Right kidney (tissue), 9 donors: Measurements from ENCODE around the gene CD33.
"Not testable (repeated sequence)": the region's sequence is repeated elsewhere in the genome, so short reads cannot be mapped to it uniquely, and the experiment has no call there.

ENCODE experiments used
- DNase-seq: peaks from one replicate; pipeline ENCODE4 v3.0.0-alpha.2; 2016
- long read RNA-seq, 8 donors: transcript quantifications; one replicate each; lab custom pipeline, GENCODE V29; 2026

The CD33 gene
- long read RNA-seq, donor 1, result 0 reads
- long read RNA-seq, donor 2, result 0 reads
- long read RNA-seq, donor 3, result 0 reads
- long read RNA-seq, donor 4, result 0 reads
- long read RNA-seq, donor 5, result 0 reads
- long read RNA-seq, donor 6, result 0 reads
- long read RNA-seq, donor 7, result 0 reads
- long read RNA-seq, donor 8, result 0 reads

GRCh38 chr19:51224898-51225393, at the start of gene CD33:
Gene CD33 (plus strand): TSS chr19:51225080. CDS start chr19:51225119, 39 bp downstream.
- not testable (repeated sequence) for DNase-seq

DNA sequence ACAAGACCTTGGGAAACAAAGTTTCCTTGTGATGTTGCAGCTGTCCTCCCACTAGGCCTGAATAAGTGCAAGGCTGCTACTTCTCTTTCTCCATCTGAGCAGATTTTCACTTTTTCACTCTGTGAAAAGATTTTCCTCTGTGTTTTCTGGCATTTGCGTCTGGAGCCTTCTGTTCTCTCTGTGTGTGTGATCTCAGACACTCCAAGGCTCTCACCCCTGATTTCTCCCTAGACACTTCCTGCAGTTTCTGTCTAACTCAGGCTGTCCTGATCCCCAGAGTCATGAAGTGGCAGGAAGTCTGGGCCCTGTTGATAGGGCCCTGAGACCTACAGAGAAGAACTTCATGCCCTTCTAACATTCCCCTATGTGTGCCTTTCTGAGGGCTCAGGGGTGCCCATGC, 45.6 kb upstream of the CD33 start:
- no peak for DNase-seq

GRCh38 chr19:51181377-51181912, 43.4 kb upstream of the CD33 start:
- no peak for DNase-seq

DNA sequence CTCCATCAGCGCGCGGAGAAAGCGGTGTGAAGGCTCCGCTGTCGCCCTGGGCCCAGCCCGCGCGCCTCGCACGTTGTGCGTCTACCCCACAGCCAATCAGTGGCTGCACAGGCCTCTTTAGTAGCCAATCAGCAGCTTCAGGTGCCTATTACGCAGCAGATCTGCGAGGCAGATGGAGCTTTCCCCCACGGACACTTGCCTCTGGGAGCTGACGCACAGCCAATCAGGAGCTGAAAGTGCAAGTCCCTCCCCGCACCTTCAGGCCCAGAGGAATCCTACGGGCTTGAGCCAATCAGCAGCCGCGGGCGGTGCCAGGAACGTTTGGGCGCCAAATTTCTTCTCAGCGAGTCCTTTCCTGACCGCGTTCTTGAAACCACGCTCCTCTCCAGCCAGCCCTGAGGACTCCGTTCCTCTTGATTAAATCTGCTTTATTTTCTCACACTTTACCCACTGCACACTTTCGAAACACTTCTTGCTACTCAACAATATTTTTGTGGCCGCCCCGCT, 42.9 kb upstream of the CD33 start:
- DNase-seq, result no peak

DNA sequence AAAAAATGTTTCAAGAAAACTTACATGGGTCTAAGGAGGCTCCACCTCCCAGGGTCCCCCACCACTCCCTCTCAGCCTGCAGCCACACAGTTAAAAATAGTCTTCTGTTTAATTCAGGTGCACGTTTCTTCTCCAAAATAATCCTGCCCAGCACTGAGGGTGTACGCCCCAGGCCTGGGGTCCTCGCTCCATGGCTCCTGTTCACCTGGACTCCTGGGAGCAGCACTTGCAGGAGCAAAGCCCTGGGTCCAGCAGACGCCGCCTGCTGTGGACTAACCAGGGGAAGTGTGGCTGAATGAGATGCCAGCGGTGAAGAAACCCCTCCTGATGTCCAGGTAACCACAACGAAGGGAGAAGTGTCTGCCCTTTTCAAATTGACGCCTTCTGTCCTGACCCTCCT, 41.3 kb upstream of the CD33 start:
- DNase-seq, result no peak

DNA sequence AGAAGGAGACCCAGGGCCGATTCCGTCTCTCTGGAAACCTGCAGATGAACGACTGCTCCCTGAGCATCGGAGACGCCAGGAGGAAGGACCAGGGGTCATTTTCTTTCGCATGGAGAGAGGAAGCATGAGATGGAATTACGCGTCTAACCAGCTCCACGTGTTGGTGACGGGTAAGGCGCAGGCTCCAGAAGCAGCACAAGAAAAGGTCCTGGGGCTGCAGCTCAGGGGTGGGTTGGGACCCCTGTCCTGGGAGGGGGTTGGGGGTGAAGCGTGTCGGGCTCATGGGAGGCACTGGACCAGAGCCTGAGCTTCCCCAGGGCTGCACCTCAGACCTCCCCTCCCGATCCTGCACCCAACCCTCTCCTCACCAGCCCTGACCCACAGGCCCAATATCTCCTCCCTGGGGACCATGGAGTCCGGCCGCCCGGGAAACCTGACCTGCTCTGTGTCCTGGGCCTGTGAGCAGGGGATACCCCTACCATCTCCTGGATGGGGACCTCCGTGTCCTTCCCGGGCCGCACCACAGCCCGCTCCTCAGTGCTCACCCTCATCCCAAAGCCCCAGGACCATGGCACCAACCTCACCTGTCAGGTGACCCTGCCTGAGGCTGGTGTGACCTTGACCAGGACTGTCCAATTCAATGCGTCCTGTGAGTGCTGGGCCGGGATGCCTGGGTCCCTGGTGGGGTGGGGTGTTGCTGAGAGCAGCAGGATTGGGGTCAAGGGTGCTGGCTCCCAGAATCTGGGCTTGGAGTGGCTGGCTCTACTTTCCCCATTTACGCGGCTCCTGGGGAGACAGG, 39.6 kb upstream of the CD33 start:
- no peak for DNase-seq

DNA sequence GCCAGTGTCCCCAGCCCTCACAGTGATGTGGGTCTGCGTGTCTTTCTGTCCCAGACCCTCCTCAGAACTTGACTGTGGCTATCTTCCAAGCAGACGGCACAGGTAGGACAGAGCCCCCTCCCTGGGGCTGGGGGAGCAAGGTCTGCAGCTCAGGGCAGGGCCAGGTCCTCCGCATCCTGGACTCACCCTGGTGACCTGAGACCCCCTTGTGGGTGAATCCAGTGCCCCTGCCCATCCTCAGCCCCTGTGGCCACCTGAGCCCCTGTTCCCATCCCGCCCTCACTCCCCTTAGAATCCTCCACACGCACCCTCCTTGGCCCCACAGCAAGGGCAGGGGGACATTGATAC, 39.0 kb upstream of the CD33 start:
- DNase-seq, result no peak

- no peak for DNase-seq
Observed at GRCh38 chr19:51186323-51186722, 38.6 kb upstream of the CD33 start.

DNA sequence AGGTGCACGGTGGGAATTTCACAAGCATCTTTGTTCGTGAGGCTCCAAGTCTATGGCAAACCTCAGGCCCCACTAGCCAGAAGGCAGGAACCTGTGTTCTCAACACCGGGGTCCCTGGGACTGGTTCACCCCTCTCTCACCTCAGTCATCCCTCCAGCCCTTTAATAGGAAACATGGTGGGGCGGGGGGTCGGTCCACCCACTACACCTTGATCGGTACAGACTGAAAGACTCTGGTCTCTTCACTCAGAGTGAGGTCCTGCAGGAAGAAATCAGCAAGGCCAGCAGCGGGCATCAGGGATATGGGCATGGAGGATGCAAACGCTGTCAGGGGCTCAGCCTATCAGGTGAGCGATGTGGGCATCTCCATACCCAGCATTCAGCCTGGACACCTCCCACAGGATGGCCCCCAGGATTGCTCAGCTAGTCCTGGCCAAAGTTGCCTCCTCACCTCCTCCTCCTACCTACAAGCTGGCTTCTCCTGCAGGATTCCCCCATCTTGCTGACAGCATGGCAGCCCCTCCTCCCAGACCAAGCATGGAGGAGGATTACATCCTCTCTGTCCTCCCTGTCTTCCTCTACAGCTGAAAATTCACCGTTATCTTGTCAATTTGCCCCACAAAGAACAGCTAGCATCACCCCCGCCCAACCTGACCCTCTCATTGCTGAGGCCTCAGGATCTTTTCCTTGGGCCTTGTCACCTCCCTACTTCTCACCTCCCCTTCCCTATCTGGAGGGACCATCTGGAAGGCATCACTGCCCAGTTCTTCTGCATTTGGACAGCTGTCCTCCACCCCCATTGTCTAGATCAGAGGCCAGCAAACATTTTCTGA, 37.3 kb upstream of the CD33 start:
- DNase-seq, result no peak

DNA sequence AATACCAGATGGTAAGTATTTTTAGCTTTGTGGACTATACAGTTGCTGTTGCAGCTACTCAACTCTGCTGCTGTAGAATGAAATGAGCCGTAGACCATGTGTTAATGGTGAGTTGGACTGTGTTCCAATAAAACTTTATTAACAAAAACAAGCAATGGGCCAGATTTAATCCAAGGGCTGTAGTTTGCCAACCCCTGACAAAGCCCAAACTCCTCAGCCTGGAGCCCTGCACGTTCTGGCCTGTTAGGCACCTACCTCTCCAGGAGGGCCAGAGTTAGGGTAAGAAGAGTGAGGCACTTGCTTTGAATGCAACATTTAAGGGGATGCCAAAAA, 36.7 kb upstream of the CD33 start:
- no peak for DNase-seq

GRCh38 chr19:51192689-51193088, 32.2 kb upstream of the CD33 start:
- no peak for DNase-seq

DNA sequence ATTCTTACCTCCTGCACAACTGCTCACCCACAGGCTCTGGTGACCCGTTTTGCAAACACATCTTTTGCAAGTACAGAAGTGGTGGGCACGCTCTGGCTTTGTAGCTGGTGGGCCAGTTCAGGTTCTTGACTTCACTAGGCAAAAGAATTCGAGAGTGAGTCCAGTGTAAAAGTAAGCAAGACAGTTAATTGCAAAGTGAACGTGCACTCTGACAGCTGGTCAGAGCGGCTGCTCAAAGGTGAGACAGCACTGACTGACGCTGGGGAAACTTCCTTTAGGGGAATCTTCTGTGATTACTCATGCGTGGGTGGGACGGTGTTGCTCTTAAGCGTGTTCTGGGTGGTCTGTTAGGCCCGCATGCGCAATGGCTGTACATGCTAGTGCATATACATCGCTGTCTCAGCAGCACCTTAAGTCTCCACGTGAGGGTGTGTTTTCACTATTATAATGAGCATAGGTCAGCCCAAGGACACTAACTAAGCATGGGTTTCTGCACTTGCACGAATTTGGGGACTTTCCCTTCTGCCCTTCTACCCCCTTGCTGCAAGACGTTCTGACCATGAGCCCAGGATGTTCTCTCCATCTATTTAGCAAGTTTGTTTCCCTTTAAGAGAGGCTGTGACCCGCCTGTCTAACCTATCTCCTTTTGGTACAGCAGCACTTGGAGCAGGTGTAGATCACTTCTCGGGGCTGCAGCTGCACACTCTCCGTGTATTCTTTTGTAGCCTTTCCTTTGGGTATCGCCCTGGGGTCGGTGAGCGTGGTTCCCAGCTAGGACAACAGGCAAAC, 30.2 kb upstream of the CD33 start:
- no peak for DNase-seq

DNA sequence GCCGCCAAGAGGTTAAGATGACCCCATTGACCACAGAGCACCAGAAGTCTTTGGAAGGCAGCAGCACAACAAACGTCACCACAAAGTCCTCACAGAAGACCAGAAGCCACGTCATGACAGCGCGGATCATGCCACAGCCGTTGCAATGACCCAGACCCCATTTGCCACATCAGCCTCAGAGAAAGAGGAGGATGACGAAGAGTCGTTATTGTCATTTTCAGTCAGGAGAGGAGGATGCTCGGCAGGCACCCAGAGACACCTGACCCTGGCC, 29.6 kb upstream of the CD33 start:
- DNase-seq, result no peak

DNA sequence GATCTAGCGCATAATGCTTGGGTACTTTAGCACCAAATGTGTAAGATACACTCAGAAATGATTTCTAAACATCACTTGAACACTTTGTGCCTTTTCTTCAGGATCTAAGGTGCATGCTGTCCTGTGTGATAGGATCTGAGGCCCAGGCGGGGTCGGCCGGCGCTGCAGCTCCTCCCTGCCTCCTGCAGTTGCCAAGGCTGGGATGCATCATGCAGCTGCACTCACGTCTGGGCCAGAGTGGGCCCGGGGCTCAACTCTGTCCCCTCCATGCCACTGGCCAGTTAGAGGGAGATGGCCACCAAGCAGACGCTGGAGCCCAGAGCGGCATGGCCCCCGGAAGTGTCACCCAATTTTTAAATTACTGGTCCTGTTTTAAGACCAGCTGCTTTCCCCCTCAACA, 29.3 kb upstream of the CD33 start:
- DNase-seq, result no peak

- no peak for DNase-seq
Observed at GRCh38 chr19:51196181-51196580, 28.7 kb upstream of the CD33 start.

- DNase-seq, result no peak
Observed at GRCh38 chr19:51198641-51199040, 26.2 kb upstream of the CD33 start.

- DNase-seq, result no peak
Observed at GRCh38 chr19:51200071-51200666, 24.7 kb upstream of the CD33 start.

DNA sequence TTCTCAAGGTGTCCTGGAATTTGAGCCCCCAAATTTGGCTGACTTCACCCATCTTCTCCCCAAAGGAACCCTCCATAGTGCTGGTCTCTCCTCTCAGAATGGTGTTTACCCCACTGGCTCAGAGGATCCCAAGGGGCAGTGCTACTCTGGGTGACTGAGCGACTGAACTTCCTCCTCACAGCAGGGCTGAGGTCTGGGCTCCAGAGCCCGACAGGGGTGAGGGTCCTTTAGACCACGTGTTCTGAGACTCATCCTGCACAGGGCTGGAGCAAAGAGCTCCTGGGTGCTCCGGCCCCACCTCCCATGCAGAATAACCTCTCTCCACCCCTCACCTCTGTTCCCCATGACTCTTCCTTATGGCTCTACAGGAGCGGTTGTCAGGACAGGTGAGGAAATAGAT, 23.2 kb upstream of the CD33 start:
- DNase-seq, result no peak

GRCh38 chr19:51203916-51204315, 21.0 kb upstream of the CD33 start:
- no peak for DNase-seq

GRCh38 chr19:51204321-51204720, 20.6 kb upstream of the CD33 start:
- DNase-seq, result no peak

DNA sequence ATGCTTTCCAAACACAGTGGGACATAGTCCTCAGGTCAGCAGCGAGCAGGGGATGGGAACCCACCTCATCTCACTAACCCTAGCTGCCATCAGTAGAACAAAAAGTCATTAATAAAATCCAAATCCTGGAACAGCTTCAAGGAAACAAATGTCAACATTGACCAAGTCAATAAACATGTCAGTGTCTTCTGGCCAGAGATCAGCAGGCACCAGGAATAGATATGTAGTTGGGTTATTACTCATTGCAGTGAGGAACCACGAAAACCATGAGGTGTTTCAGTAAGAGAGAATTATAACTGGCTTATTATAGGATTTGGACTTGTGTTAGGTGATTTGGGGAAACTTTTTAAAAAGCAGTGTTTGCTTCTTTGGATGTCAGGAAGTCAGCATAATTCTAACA, 17.1 kb upstream of the CD33 start:
- no peak for DNase-seq

DNA sequence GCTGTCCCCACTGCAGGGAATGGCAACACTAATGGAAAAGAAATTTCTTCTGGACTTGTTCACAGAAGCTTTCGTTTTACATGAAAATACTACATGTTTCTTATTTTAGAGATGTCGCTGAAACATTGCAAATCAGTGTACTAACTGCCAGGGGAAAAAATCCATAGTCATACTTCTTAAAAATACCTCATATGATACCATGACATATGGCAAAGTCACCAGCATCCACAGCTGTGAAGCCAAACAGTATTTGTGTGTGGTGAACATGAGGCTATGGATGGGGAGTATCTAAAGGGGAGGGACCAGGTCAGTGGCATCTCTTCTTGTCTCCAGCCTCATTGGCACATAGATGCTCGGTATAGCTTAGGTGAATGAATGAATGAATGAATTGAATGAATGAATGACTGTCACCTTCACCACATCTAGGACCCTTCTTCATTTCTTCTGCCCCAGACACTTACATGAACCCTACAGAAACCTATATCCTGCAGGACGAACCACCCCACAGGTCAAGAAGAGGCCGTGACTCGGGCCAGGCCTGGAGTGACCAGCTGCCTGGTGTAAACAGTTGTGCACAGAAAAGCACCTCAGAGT, 14.6 kb upstream of the CD33 start:
- DNase-seq, result no peak
